NT2/D1 (cell line): ENCODE data around the gene CROCC2.

ENCODE experiments used
- DNase-seq: peaks from one replicate; pipeline ENCODE4 v3.0.0-alpha.2; 2011; ENCODE audit warnings: low read depth, low spot score
- H3K27me3 ChIP-seq: 2 replicates; pipeline ENCODE4 v1.6.0; 2011; ENCODE audit warnings: mild to moderate bottlenecking; ENCODE audit not compliant: insufficient read length, insufficient read depth
- H3K36me3 ChIP-seq: 2 replicates; pipeline ENCODE4 v1.6.1; 2011; ENCODE audit warnings: mild to moderate bottlenecking, low read length, mixed read lengths; ENCODE audit not compliant: insufficient read depth, insufficient read length
- H3K4me1 ChIP-seq: 2 replicates; pipeline ENCODE4 v1.5.1; 2011; ENCODE audit not compliant: insufficient read depth, insufficient read length
- H3K4me3 ChIP-seq: 2 replicates; pipeline ENCODE4 v1.5.1; 2011; ENCODE audit warnings: low read depth; ENCODE audit not compliant: insufficient read length
- H3K9ac ChIP-seq: 2 replicates; pipeline ENCODE4 v1.6.0; 2011; ENCODE audit warnings: low read depth; ENCODE audit not compliant: insufficient read length
- H3K9me3 ChIP-seq: 2 replicates; pipeline ENCODE4 v1.5.1; 2011; ENCODE audit warnings: mild to moderate bottlenecking, low read length; ENCODE audit not compliant: insufficient read depth
- SUZ12 ChIP-seq: IDR thresholded peaks from 2 replicates; pipeline ENCODE4 v1.6.1; 2011; ENCODE audit not compliant: insufficient read length, insufficient read depth; ENCODE audit errors: extremely low read depth
- YY1 ChIP-seq: IDR thresholded peaks from 2 replicates; pipeline ENCODE4 v1.6.1; 2011; ENCODE audit not compliant: insufficient read length, insufficient read depth
- ZNF274 ChIP-seq: IDR thresholded peaks from 2 replicates; pipeline ENCODE4 v1.6.1; 2011; ENCODE audit warnings: mild to moderate bottlenecking, low read depth, low read length

Gene CROCC2

GRCh38 chr2:241002275-241003046 is 96.3 kb downstream of the CROCC2 start:
- Histone ChIP-seq H3K27me3 (peaks cover 42% of the 10 kb centered on the region), H3K9me3 (peaks cover 36% of the 10 kb centered on the region), H3K36me3 (no peaks in the 10 kb centered on the region), H3K4me3 (no peak overlapping the region), H3K9ac (no peak overlapping the region), H3K4me1 (peaks cover 10% of the 10 kb centered on the region)
- TF ChIP-seq SUZ12 = no peak
- TF ChIP-seq YY1 = no peak
- TF ChIP-seq ZNF274 = no peak
- DNase-seq = no peak

GRCh38 chr2:241003047-241003360 is 96.9 kb downstream of the CROCC2 start:
- TF ChIP-seq YY1 (no peak), SUZ12 (no peak), ZNF274 (no peak)
- H3K27me3 ChIP-seq = peaks cover 43% of the 10 kb centered on the region

GRCh38 chr2:241003369-241003768 is 97.2 kb downstream of the CROCC2 start:
- Histone ChIP-seq H3K4me3 (no peak overlapping the region), H3K4me1 (peaks cover 10% of the 10 kb centered on the region), H3K27me3 (peaks cover 47% of the 10 kb centered on the region), H3K9ac (no peak overlapping the region), H3K36me3 (no peaks in the 10 kb centered on the region), H3K9me3 (peaks cover 36% of the 10 kb centered on the region)
- TF ChIP-seq YY1 (no peak), SUZ12 (no peak), ZNF274 (no peak)
- no peak for DNase-seq

More at GRCh38 chr2:241003047-241003360, 96.9 kb downstream of the CROCC2 start:
- H3K9me3 ChIP-seq = peaks cover 36% of the 10 kb centered on the region
- no peak overlapping the region for H3K4me3 ChIP-seq
- H3K9ac ChIP-seq = no peak overlapping the region
- H3K4me1 ChIP-seq = peaks cover 6% of the 10 kb centered on the region
- no peak for DNase-seq
- H3K36me3 ChIP-seq = no peaks in the 10 kb centered on the region

GRCh38 chr2:241003830-241004564 is 97.9 kb downstream of the CROCC2 start:
- no peak for DNase-seq
- peaks cover 36% of the 10 kb centered on the region for H3K9me3 ChIP-seq
- no peak overlapping the region for H3K4me3 ChIP-seq
- peaks cover 53% of the 10 kb centered on the region for H3K27me3 ChIP-seq
- H3K9ac ChIP-seq = no peak overlapping the region
- H3K4me1 ChIP-seq = peaks cover 16% of the 10 kb centered on the region
- no peaks in the 10 kb centered on the region for H3K36me3 ChIP-seq
- TF ChIP-seq YY1 = no peak
- no peak for TF ChIP-seq ZNF274
- TF ChIP-seq SUZ12 = no peak

- Histone ChIP-seq H3K9ac (no peak overlapping the region), H3K27me3 (peaks cover 42% of the 10 kb centered on the region), H3K9me3 (peaks cover 36% of the 10 kb centered on the region), H3K4me3 (no peak overlapping the region), H3K4me1 (peaks cover 22% of the 10 kb centered on the region), H3K36me3 (no peaks in the 10 kb centered on the region)
- TF ChIP-seq YY1 = no peak
- TF ChIP-seq SUZ12 = no peak
- TF ChIP-seq ZNF274 = no peak
- no peak for DNase-seq
Measured at GRCh38 chr2:241005569-241005968, 99.4 kb downstream of the CROCC2 start.

- peaks cover 28% of the 10 kb centered on the region for H3K4me1 ChIP-seq
Measured at GRCh38 chr2:241006412-241006811, 100.3 kb downstream of the CROCC2 start.

GRCh38 chr2:241007111-241007510 is 101.0 kb downstream of the CROCC2 start:
- peaks cover 35% of the 10 kb centered on the region for H3K27me3 ChIP-seq
- peaks cover 36% of the 10 kb centered on the region for H3K9me3 ChIP-seq
- TF ChIP-seq YY1 = no peak
- no peak for DNase-seq
- H3K36me3 ChIP-seq = no peaks in the 10 kb centered on the region
- no peak overlapping the region for H3K4me3 ChIP-seq
- peaks cover 32% of the 10 kb centered on the region for H3K4me1 ChIP-seq
- H3K9ac ChIP-seq = no peak overlapping the region

More at GRCh38 chr2:241006412-241006811, 100.3 kb downstream of the CROCC2 start:
- DNase-seq = no peak
- Histone ChIP-seq H3K9me3 (peaks cover 36% of the 10 kb centered on the region), H3K36me3 (no peaks in the 10 kb centered on the region), H3K27me3 (peaks cover 37% of the 10 kb centered on the region), H3K9ac (no peak overlapping the region), H3K4me3 (no peak overlapping the region)
- TF ChIP-seq YY1 (no peak), ZNF274 (no peak), SUZ12 (no peak)
